GM19035 (cell line): ENCODE results near the gene DPYSL4.

Source experiments
- ATAC-seq: cut with Tn5 transposase; IDR thresholded peaks from one replicate; pipeline ENCODE4 v1.9.1; 2021; ENCODE audit not compliant: unreplicated experiment

The DPYSL4 gene

DNA sequence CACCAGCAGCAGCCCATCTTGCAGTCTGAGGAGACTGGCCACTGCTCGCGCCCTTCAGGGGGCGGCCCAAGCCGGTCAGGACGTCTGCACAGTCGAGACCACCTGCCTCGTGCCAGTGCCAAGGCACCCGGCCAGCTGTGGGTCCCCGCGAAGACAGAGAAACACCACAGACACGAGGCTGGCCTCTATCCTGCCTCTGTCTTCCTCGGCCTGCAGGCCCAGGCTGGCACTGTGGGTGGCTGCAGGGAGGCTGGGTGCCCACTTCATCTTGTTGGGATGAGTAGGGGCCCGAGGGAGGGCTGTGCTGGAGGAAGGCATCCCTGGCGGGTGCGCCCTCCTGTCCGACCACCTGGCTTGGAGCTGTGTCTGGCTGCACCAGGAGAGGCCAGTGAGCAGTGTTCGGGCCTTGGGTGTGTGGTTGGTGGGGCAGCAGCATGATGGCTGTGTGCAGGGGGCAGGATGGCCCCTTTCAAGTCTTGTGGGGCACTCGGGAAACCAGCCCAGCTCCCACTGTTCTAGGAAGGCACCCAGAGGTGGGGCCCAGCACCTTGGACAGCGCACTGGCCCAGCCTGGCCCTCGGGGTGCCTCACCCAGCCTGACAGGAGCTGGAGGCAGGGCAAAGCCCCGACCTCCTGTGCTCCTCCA is 7.3 kb downstream of the DPYSL4 start:
- no peak for ATAC-seq

DNA sequence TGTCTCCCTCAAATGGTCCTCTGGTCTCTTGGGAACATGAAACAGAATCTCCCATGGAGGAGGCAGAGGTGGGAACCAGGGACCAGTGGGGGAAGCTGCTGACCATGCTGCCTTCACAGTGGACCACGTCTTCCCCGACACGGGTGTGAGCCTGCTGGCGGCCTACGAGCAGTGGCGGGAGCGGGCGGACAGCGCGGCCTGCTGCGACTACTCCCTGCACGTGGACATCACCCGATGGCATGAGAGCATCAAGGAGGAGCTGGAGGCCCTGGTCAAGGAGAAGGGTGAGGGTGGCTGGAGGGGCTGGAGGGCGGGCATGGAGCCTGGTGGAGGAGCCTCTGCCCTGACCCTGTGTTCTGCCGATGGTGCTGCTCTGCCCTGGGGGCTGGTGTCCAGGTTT is 8.0 kb downstream of the DPYSL4 start:
- ATAC-seq = no peak

- ATAC-seq = no peak
Measured at GRCh38 chr10:132195366-132196075, 8.8 kb downstream of the DPYSL4 start.

GRCh38 chr10:132196178-132197113 is 9.7 kb downstream of the DPYSL4 start:
- ATAC-seq = no peak

- ATAC-seq = no peak
Measured at GRCh38 chr10:132197271-132198067, 10.7 kb downstream of the DPYSL4 start.

DNA sequence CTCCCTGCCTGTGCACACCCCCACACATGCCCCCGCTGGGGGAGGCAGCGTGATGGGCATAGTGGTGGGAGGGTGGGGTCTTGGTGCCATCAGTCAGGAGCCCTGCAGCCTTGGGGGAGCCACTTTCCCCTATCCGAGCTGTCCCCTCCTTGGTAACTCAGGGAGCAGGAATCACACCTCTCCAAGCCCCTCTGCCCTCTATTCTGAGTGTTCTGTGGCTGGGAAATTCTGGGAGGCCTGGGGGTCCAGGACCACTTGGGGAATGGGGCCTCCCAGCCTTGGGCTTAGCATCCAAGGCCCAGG is 11.3 kb downstream of the DPYSL4 start:
- no peak for ATAC-seq

- ATAC-seq = no peak
Measured at GRCh38 chr10:132198381-132199181, 11.8 kb downstream of the DPYSL4 start.

- ATAC-seq = no peak
Measured at GRCh38 chr10:132199268-132199853, 12.6 kb downstream of the DPYSL4 start.

DNA sequence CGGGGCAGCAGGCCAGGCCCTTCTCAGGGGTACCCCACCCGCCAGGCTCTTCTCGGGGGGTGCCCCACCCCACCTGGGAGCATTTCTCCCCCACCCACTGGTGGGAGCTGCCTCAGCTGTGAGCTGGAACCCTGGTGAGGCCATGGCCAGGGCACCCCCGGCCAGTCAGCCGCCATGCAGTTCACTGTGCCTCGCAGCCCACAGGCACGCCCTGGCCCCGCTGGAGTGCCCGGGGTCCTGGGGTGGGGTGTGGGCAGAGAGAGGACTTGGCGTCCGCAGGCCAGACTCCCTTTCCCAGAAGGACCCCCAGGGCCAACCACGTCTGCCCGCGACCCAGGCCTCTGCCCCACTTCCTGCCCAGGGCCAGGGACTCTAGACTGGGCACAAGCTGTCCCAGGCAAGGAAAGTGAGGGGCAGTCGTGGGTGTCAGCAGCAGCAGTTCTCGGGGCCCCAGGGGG is 13.1 kb downstream of the DPYSL4 start:
- no peak for ATAC-seq

DNA sequence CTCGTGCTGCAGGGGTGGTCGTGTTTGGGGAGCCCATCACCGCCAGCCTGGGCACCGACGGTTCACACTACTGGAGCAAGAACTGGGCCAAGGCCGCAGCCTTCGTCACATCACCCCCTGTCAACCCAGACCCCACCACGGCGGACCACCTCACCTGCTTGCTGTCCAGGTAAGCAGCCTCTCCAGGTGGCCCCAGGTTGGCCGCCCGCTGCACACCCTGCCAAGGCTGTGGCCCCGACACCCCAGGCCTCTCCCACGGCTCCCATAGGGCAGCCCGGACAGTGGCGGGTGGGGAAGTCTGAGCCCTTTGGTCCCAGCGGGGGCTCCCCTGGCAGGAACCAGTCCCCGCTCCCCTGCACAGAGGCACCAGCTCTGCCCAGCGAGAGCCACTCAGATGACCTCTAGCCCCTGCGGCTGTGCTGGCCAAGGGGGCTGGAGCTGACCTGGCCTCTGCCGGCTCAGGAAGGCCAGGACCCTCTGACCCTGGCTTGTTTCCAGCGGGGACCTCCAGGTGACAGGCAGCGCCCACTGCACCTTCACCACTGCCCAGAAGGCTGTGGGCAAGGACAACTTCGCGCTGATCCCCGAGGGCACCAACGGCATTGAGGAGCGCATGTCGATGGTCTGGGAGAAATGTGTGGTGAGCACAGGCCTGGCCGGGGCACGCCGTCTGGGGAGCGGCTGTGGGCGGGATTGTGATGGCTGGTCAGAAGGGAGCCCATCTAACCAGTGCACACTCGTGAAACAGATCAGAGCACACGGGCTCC is 13.8 kb downstream of the DPYSL4 start:
- no peak for ATAC-seq

DNA sequence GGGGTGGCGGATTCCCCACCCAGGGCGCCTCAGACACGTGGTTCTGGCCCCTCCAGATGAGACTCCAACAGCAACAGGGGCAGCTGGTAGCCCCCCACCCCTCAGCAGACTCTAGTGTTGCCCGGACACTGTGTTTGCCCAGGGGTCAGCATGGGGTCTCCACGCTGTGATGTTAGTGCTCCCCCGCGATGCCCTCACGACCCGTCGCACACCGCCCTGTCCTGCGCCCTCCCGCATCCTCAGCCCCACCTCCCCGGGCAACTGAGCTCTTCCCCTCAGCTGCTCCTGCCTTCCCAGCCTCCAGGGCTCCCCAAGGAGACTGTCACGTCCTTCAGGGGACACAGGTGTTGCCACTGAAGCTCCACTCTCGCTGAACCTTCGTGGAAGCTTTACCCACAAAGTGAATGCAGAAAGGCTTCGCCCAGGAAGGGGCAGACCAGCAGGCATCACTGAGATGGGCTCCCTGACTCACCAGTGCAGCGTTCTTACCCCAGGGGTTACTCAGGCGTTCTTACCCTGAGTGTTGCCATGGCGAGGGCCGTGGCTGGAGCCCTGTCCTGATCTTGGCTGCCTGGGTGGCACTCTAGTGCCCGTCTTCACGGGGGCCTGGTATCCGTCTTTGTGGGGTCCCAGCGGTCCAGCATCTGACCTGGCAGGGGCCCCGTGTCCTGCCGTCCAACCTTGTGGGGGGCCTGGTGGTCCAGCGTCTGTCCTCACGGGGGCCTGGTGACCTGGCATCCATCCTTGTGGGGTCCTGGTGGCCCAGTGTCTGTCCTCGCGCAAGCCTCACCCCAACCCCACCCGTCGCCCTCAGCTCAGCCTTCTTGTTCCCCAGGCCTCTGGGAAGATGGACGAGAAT is 14.6 kb downstream of the DPYSL4 start:
- ATAC-seq = no peak

GRCh38 chr10:132202070-132202970 is 15.6 kb downstream of the DPYSL4 start:
- no peak for ATAC-seq

- no peak for ATAC-seq
Measured at GRCh38 chr10:132203256-132204077, 16.7 kb downstream of the DPYSL4 start.

GRCh38 chr10:132204078-132204780 is 17.5 kb downstream of the DPYSL4 start:
- no peak for ATAC-seq

DNA sequence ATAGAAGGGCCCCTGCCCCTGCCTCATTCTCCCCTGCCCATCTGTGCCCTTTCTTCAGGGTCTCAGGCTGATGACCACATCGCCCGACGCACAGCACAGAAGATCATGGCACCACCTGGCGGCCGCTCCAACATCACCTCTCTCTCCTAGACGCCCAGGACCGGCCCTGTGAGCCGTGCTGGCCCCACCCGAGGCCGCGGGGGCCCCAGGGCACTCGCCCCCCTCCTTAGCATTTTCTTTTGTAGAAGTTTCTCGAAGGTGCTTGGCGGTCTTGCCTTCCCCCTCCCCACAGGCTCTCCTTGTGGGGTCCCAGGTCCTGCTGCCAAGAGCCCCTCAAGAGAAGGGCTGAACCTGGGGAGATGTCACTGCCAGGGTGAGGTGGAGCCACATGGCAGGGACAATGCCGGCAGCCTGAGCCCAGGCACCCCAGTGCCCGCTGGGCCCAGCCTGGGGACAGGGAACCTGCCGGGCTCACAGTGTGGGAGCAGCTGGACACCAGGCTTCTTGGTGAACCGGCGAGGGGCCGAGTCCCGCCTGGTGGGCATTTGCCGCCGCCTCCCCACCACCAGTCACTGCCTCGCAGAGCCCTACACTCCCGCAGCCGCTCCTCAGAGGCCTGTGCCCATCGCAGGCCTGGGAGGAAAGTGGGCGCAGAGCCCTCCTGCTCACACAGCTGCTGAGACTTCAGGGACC is 18.2 kb downstream of the DPYSL4 start:
- no peak for ATAC-seq
